Measurements from ENCODE around the gene AOPEP.

AOPEP gene

GRCh38 chr9:95098391-95098921 lies 372.0 kb downstream of the AOPEP start:
- no peak for DNase-seq (ENCODE audit: low read depth)

- no peak for DNase-seq (ENCODE audit: low read depth)
Measured at GRCh38 chr9:95099321-95100070, 373.0 kb downstream of the AOPEP start.

- no peak for DNase-seq (ENCODE audit: low read depth)
Measured at GRCh38 chr9:95100071-95100627, 373.6 kb downstream of the AOPEP start.

- DNase-seq (ENCODE audit: low read depth): no peak
Measured at GRCh38 chr9:95101326-95101725, 374.8 kb downstream of the AOPEP start.

GRCh38 chr9:95102001-95102433 lies 375.5 kb downstream of the AOPEP start:
- DNase-seq (ENCODE audit: low read depth): no peak

- DNase-seq (ENCODE audit: low read depth): no peak
Measured at GRCh38 chr9:95102572-95102971, 376.1 kb downstream of the AOPEP start.

GRCh38 chr9:95103281-95103771 lies 376.8 kb downstream of the AOPEP start:
- no peak for DNase-seq (ENCODE audit: low read depth)

DNA sequence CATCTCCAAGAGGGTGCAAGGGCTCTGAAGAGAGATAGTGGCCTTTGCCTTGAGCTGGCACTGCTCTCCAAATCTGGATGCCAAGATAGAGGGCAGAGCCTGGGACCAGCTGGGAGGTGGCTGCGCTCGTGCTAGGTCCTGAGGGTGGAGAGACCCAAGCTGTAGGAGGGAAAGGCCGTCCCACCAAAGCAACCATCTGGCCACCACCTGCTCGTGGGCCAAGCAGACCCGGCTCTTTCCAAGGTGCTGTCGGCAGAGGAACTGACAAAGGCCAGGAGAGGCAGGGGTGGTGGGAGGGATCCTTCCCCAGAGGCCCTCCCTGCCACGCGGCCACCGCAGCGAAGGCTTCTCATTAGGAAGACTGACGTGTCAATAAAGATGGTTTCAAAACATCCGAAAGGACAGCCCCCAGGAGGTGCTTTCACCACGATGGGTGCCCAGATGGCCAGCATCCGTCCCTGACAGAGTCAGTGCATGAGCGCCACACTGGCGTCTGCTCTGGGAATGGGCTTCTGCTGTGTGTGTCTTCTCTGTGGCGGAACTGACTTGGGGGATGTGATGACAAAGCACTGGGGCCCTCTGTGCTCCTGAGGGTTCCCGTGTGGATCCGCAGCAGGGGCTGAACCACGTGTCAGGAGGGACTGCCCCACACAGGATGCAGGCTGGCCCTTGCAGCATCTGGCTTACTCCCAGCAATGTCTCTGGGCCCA lies 377.5 kb downstream of the AOPEP start:
- DNase-seq (ENCODE audit: low read depth): no peak

- DNase-seq (ENCODE audit: low read depth): no peak
Measured at GRCh38 chr9:95104581-95104960, 378.1 kb downstream of the AOPEP start.

DNA sequence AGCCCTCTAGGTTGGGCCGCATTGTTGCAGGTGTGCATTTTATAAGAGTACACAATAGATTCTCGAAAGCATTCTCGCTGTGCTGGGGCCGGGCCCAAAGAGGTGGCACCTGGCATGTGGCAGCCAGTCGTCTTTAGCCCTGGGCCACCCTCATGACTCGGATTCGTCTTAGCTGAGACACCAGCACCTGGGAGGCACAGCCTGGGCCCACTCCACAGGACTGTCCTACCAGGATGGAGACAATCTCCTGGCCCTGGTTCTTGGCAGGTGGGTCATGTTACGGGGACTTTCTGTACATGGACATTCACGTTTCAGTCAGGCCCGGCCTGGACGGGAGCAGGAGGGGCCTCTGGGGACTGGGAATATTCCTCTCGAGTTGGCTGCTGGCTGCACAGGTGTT lies 378.5 kb downstream of the AOPEP start:
- DNase-seq (ENCODE audit: low read depth): no peak

DNA sequence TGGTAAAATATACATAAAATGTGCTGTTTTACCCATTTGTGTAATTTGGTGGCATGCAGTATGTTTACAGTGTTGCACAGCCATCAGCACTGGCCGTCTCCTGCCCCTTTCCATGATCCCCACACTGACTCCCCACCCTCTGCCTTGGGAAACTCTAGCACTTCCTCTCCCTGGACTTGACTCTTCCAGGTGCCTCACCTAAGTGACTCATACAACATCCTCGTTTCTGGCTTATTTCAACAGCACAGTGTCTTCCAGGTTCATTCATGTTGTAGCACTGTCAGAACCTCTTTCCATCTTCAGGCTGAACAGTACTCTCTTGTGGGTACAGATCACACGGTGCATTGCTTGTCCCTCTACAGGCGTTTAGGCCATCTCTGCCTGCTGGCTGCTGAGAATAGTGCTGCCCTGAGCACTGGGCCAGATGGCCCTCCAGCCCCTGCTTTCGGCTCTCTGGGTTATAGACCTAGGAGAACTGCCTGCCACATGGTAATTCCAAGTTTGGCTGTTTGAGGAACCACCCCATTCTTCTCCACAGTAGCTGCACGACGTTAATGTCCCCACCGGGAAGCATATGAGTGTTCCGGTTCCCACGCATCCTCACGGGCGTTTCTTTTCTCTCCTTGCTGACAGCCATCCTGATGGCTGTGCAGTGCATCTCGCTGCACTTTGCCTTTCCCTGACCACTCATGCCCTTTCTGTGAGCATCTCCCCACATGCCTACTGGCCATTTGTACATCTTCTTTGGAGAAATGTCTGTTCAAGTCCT lies 379.2 kb downstream of the AOPEP start:
- DNase-seq (ENCODE audit: low read depth): no peak

DNA sequence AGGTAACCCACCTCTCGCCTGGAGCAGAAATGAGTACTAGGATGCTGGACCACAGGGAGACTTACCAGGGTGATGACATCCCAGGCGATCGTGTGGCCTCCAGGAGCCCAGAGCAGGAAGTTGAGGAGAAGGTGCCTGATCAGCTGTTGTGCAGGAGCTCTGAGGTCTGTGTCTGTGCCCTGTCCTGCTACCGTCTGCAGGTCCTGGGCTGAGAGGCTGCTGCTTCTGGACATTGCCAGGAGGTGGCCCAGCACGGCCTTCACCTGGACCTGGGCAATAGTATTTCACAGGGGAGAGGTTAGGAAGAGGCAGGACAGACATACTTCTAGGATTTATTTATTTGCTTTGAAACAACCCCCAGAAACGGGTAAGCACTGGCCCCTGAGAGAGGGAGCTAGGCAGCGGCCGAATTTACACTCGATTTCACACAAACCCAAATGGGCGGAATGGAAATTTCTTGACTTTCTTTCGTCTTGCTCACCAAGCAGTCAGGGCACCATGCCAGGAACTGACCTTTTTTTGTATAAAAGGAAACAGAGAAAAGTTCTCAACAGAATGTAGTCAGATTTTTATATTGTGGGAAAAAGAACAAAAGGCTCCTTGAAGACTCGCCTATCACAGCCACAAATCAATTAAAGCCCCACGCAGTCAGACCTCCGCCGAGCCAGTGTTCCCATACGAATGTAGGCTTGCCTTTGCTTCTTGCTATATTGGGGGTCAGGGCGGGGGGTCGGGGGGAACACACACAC lies 380.7 kb downstream of the AOPEP start:
- no peak for DNase-seq (ENCODE audit: low read depth)

DNA sequence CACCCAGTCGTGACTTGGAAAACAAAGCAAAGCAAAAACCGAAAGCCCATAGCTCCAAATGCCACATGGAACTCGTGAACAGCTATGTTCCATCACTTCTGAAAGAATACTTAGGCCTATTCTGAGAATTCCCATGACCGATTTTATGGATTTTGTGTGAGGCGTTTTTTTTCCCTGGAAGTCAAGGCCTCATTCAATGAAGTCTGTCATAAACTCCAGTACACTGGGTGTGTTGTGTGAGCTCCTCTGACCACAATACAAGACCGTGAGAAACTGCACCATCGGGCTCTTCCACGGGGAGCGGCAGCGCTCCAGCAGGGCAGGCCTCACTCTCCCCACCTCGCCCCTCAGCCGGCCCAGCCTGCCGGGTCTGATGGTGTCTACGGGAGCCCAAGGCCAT lies 381.5 kb downstream of the AOPEP start:
- no peak for DNase-seq (ENCODE audit: low read depth)

DNA sequence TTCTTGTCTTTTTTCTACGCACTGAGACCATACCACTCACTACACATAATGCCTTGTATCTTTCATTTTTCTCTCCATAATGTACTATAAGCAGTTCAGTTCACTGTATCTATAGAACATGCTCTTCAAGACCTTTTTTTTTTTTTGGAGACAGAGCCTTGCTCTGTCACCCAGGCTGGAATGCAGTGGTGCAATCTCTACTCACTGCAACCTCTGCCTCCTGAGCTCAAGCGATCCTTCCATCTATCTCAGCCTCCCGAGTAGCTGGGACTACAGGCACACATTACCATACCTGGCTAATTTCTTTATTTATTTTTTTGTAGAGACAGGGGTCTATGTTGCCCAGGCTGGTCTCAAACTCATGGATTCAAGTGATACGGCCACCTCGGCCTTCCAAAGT lies 382.3 kb downstream of the AOPEP start:
- no peak for DNase-seq (ENCODE audit: low read depth)

DNA sequence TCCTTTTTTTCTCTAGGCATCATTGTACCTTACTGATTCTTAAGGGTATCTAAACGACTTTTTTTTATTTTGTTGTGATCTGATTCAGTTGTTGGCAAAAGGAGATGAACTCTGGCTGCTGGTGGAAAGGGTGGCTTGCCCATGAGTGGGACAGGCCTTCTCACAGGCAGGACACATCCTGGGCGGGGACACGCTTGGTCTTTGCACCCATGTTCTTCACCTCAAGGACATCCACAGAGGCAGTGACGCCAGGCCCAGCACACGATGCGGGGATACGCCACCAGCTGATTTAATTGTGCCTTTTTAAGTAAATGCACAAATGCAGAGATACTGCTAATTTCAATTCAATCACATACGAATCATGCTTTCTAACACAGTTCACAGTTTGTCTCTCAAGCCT lies 383.0 kb downstream of the AOPEP start:
- no peak for DNase-seq (ENCODE audit: low read depth)

DNA sequence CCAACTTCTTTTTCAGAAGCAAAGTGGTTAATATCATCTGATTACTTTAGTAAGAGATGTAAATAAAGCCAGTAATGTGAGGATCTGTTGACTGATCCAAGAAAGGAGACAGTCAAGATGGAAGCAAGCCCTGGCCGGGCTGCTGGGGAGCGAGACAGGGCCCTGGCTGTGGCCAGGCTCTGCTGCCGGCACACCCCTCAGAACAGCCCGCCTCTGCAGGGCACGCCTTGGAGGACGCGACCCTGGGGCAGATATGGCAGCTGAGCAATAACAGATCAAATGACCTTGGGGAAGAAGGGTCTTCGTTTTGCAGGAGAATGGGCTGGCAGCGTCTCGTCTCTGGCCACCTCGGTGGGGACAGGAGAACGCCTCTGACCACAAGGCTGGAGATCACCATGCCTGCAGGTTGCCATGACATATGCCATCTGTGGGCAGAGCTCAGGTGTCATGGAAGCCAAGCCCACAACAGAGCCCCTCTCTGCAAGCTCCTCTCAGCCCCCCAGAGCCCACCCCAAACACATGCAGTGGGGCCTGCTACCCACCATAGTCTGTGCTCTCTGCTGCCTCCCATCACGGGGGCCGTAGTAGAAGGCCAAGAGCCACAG lies 384.5 kb downstream of the AOPEP start:
- DNase-seq (ENCODE audit: low read depth): no peak

DNA sequence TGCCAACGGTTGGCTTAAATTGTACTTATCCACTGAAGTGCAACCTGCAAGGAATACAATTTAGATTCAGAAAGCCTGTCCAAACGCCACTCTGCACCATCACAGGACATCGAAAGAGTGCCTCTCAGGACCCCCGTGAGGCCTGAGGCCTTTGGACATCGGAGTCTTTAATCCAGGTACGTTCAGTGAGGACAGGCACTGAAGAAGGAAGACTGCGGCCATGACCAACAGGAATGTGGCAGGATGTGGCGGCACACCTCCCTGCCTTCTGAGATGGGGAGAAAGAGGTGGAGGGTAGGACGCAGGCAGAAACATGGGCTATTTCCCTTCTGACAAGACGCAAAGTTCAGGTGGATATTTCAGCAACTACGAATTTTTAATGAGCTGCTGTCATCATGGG lies 385.2 kb downstream of the AOPEP start:
- DNase-seq (ENCODE audit: low read depth): no peak

GRCh38 chr9:95112436-95113280 lies 386.2 kb downstream of the AOPEP start:
- no peak for DNase-seq (ENCODE audit: low read depth)

- no peak for DNase-seq (ENCODE audit: low read depth)
Measured at GRCh38 chr9:95115104-95115503, 388.6 kb downstream of the AOPEP start.

Measured in GM04504 (cell line).